RPMI8226 (cell line): ENCODE results near the gene RFNG.

ENCODE experiments used
- DNase-seq: peaks from one replicate; pipeline ENCODE4 v3.0.0-alpha.2; 2015

The RFNG gene

GRCh38 chr17:81998691-81999438, 52.7 kb downstream of the RFNG start:
- no peak for DNase-seq

GRCh38 chr17:81998212-81998611, 53.4 kb downstream of the RFNG start:
- DNase-seq: no peak
